ENCODE measurements around the gene PRKAG2.

Gene PRKAG2

GRCh38 chr7:151814400-151815009, 62.4 kb downstream of the PRKAG2 start:
- no peak for DNase-seq

- DNase-seq: no peak
Measured at GRCh38 chr7:151813997-151814396, 62.9 kb downstream of the PRKAG2 start.

- DNase-seq: no peak
Measured at GRCh38 chr7:151813445-151813844, 63.5 kb downstream of the PRKAG2 start.

- DNase-seq: no peak
Measured at GRCh38 chr7:151812967-151813366, 63.9 kb downstream of the PRKAG2 start.

- DNase-seq: no peak
Measured at GRCh38 chr7:151810441-151811232, 66.3 kb downstream of the PRKAG2 start.

GRCh38 chr7:151809864-151810170, 67.1 kb downstream of the PRKAG2 start:
- no peak for DNase-seq

DNA sequence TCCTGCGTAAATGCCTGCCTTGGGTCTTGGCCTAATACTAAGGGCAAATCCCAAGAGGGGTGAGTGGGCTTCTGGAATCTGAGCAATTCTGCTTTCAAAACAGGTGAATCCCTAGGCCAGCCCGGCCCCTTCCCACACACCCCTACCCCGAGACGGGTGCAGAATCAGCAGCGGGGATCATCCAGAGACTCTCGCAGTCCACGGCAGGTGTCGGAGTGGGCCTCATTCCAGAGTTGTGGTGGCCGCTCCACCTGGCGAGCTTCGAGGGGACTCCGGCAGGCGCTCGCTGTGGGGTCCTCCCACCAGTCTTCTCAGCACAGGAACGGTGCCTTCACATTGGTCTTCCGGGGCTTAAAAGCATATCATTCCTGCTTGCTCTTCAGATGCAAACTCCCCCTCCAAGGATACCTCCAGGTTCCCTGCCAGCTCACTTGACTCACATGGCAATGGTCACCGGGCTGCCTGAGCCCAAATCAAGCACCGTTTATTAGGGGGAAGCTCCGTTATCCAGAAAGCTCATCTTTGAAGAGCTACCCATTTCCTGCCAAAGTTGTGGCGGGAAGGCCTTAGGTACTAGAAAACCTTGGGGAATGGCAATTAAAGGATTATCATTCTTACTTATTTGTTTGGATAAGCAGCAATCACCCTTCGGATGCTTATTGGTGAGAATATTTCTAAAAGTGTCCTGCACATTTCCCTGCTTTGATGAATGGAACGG, 67.6 kb downstream of the PRKAG2 start:
- no peak for DNase-seq

DNA sequence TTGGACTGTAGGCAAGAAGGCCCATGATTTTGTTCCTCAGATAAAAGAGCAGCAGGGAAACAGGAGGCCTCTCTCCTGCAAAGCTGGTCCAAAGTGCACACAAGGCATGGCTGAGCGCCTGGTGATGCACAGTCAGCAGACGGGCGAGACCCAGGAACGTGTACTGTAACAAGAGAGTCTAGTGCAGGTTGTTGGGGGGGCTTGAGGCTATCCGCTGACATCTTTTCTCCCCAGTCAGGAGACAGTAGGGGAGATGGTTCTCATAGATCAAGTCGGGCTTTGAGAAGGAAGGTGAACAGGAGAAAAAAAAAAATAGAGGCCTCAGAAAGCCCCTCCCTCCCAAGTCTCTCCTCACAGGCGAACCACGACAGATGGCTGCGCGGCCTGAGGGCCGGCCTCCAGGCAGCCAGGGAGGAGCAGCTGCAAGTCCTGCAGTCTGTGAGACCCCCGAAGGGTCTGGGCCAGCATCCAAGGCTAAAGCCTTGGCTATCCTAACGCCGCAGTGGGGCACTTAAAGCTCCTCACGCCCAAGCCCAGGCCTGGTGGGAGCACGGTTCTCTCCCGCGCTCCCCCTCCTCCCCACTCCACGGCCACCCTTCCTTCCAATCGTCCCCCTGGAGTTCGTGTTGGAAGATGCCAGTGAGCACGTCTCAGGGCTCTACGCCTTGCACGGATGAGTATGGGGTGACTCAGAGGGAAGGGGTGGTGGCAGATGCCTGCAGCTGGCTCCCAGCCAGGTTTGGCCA, 68.3 kb downstream of the PRKAG2 start:
- no peak for DNase-seq

DNA sequence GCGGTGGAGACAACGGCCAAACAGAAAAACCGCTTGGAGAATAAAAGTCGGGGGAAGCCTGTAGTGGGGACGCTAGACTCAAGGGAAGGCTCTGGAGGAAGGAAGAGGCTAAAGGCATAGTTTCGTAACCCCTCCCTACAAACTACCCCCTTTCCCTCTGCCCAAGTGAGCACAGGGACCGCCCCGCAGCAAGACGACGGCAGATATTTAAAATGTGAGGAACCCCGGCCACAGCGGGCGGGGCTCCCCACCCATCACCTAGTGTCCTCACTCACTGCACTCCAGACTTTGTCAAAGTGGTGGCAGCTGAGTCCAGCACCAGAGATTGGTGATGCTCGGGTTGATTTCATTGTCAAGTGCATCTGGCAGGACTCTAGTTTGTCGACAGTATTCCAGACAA, 69.1 kb downstream of the PRKAG2 start:
- DNase-seq: no peak

- no peak for DNase-seq
Measured at GRCh38 chr7:151806952-151807775, 69.8 kb downstream of the PRKAG2 start.

GRCh38 chr7:151806204-151806603, 70.7 kb downstream of the PRKAG2 start:
- no peak for DNase-seq

- no peak for DNase-seq
Measured at GRCh38 chr7:151805191-151805590, 71.7 kb downstream of the PRKAG2 start.

DNA sequence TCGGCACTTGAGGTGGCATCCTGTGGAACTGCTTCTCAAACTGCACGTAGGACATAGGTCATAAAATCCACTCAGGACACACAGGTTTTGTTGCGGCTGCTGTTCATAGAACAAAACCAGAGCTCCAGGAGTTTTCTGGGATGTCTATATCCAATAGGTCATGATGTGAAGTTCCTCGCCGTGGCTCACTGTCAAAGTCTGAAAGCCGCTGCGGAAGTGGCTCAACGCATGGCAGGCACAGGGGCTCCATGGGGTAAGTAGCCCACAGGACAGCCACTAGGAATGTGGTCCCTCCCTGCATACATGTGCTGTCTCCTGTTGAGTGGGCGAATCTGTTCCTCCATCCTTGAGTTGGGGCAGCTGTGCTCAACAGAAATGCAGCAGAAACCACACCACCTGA, 72.2 kb downstream of the PRKAG2 start:
- no peak for DNase-seq

GRCh38 chr7:151803841-151804240, 73.1 kb downstream of the PRKAG2 start:
- DNase-seq: no peak

- DNase-seq: no peak
Measured at GRCh38 chr7:151802469-151802846, 74.5 kb downstream of the PRKAG2 start.

DNA sequence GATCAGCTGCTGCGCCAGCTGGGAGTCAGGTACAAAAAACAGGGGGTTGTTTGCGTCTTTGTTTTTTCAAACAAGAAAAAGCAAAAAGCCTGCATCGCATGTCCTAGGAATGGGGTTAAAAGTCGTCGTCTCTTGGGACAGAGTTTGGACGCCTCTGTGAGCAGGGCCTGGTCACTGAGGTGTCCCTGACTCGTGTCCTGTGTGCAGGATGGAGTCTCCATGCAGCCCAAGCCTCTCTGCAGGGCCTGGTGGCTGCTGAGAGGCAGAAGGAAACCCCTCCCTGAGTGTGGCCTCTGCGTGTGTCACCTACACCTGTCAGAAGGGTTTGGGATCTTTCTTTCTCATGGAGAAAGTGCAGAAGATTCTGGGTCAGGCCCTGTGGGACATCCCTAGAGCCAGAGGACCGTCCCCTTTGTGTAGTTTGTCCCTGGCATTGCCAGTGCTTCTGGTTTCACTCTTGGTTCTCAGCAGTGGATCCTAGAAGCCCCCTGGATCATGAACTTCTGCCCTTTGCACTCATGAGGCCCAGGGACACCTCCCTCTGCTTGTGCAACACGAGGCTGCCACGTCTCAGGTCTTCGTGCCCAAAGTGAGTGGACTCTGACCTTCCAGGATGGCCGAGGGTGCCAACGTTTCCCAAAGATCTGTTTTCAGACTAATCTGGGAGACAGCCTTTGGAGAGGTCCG, 75.0 kb downstream of the PRKAG2 start:
- no peak for DNase-seq

DNA sequence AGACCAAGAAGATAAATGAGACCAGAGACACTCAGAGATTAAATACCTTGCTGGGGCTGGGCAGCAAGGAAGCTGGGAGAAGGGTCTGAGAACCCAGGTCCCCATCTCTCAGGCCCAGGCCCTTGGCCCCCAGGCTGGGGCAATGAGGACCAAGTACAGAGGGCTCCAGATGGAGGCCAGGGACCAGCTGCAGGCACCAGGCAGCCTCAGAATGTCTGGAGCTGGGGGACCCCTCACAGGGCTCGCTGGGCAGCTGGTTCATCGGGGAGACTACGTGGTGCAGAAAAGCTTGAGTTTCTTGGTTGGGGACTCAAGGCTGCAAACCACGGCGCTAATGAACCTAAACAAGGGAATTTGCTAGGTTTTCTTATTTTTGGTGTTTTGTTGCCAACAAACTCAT, 75.6 kb downstream of the PRKAG2 start:
- no peak for DNase-seq

GRCh38 chr7:151800861-151801260, 76.1 kb downstream of the PRKAG2 start:
- DNase-seq: no peak

GRCh38 chr7:151800391-151800790, 76.5 kb downstream of the PRKAG2 start:
- DNase-seq: no peak

DNA sequence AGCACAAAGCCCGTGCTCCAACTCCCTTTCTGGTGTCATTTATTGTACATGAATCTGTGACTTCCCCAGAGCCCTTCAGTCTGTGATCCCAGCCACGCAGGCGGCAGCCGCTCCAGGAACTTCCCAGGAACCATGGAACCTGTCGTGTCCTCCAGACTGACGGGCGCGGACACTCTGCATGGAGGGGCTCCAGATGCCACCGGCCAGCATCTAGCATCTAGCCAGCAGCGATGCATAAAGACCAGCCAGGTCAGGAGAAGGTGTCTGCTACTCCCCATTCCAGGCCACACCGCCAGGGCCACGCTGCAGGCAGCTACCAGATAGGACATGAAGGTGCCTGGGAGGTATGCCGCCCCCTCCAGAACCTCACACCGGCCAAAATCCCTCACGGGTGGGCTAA, 77.4 kb downstream of the PRKAG2 start:
- DNase-seq: no peak

- DNase-seq: no peak
Measured at GRCh38 chr7:151798851-151799448, 78.0 kb downstream of the PRKAG2 start.
